ENCODE measurements around the gene STARD13.

STARD13 gene

DNA sequence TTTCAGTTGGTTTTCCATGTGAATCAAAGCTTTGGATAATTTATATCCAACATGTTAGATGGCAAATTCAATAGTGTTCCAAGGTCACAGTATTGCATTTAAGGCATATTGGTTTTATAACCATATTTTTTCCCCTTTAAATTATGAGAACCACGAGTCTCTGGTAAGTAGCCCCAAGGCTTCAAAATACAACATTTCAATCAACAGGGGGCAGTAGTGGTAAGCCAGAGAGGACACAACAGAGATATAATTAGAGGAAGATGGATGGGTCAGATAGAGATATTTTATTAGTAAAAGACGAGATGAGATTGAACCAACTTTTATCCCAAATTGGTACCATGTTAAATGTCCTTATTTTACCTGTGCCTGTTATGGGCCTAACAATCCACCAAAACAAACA lies 216.2 kb downstream of the STARD13 start:
- H3K36me3 Mint-ChIP-seq (ENCODE audit: low read depth) = no peaks in the 10 kb centered on the region
- H3K9me3 Mint-ChIP-seq = no peaks in the 10 kb centered on the region
- no peak overlapping the region for H3K27ac Mint-ChIP-seq
- H3K27me3 Mint-ChIP-seq (ENCODE audit: low read depth) = no peaks in the 10 kb centered on the region
- no peak overlapping the region for H3K4me3 Mint-ChIP-seq
- H3K4me1 Mint-ChIP-seq (ENCODE audit: low read depth) = peaks cover 16% of the 10 kb centered on the region

DNA sequence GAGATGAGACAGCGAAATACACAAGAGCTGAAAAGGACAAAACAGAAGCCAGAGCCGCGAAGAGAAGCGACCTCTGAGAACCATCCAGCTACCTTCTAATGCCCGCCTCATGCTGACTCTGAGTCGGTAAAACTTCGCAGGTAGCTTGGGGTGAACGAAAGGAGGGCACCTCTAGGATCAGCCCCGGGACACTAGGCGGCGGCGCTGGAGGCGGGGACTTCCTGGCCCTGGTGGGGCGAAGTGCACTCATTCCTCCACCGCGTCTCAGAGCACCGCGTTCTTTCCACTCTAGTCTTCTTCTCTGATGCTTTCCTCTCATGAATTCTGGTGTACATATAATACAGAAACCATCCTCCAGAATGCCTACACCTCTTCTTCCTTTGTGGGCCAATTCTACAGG lies 219.2 kb downstream of the STARD13 start:
- Mint-ChIP-seq H3K9me3 (no peaks in the 10 kb centered on the region), H3K4me3 (no peak overlapping the region), H3K27ac (no peak overlapping the region), H3K4me1 (ENCODE audit: low read depth) (peaks cover 6% of the 10 kb centered on the region), H3K27me3 (ENCODE audit: low read depth) (no peaks in the 10 kb centered on the region), H3K36me3 (ENCODE audit: low read depth) (no peaks in the 10 kb centered on the region)

DNA sequence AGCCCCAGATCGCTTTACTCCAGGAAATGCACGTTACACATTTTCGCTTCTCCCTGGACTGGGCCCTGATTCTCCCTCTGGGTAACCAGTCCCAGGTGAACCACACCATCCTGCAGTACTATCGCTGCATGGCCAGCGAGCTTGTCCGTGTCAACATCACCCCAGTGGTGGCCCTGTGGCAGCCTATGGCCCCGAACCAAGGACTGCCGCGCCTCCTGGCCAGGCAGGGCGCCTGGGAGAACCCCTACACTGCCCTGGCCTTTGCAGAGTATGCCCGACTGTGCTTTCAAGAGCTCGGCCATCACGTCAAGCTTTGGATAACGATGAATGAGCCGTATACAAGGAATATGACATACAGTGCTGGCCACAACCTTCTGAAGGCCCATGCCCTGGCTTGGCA lies 224.7 kb downstream of the STARD13 start:
- no peaks in the 10 kb centered on the region for H3K36me3 Mint-ChIP-seq (ENCODE audit: low read depth)
- H3K27me3 Mint-ChIP-seq (ENCODE audit: low read depth) = no peaks in the 10 kb centered on the region
- no peak overlapping the region for H3K27ac Mint-ChIP-seq
- no peaks in the 10 kb centered on the region for H3K9me3 Mint-ChIP-seq
- no peaks in the 10 kb centered on the region for H3K4me1 Mint-ChIP-seq (ENCODE audit: low read depth)
- no peak overlapping the region for H3K4me3 Mint-ChIP-seq

DNA sequence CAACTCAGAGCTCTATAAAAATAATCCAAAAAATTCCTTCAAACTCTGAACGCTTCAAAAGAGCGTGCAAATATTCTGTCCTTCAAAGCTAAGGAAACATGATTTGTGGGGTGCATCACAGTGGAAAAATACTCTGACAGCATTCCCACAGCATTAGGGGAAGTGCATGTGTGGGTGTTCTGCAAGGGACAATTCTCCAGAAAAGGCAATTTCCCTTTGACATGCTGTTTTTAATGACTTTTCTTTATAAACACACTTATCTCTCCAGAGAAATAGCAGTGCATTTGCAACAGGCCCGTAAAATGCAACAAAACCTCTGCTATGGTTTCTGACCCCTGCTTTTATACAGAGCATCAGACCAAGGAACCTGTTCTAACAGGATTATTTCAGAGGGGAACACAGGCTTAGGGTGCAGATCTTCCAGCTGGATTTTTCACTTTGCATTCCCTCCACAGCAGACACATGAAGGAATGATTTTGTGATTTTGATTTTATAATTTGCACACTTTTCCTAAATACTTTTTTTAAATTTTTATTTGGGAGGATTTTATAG lies 226.7 kb downstream of the STARD13 start:
- no peaks in the 10 kb centered on the region for H3K4me1 Mint-ChIP-seq (ENCODE audit: low read depth)
- H3K36me3 Mint-ChIP-seq (ENCODE audit: low read depth) = no peaks in the 10 kb centered on the region
- no peaks in the 10 kb centered on the region for H3K9me3 Mint-ChIP-seq
- H3K27me3 Mint-ChIP-seq (ENCODE audit: low read depth) = no peaks in the 10 kb centered on the region
- no peak overlapping the region for H3K4me3 Mint-ChIP-seq
- H3K27ac Mint-ChIP-seq = no peak overlapping the region

DNA sequence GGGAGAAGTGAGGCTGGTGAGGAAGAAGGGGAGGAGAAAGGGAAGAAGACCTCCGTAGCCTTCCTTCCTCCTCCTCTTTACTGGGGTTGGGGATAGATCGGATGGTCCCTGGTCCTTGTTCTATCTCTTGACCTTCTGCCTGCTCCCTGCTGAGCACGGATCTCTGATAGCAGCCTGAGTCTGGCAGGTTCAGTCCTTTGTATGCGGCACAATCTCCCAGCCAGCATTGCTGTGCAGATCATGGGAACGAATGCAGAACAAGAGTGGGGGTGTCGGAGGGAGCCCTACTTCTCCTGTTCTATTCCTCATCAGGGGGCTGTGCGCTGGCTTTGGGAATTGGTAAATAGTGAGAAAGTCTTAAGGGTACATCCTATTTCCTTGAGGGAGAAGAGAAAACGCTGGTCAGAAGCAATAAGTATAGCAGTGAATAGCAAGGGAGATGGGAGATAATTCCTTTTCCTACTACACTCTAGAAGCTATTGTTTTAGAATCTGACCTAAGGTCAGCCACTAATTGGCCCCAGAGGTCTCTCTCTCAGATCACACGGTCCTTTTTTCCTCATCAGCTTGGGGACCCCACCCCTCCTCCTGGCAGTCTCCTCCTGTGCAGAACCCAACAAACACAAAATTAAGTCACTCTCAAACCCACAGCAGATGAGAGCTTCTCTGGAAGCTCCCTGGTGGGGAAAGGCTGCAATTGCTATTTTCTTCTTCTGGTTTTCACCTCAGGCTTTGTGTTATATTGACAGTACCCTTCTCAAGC lies 228.4 kb downstream of the STARD13 start:
- Mint-ChIP-seq H3K27me3 (ENCODE audit: low read depth) (no peaks in the 10 kb centered on the region), H3K36me3 (ENCODE audit: low read depth) (no peaks in the 10 kb centered on the region), H3K4me1 (ENCODE audit: low read depth) (no peaks in the 10 kb centered on the region), H3K9me3 (no peaks in the 10 kb centered on the region), H3K27ac (no peak overlapping the region), H3K4me3 (no peak overlapping the region)

GRCh38 chr13:33053397-33054066 lies 232.0 kb downstream of the STARD13 start:
- H3K27me3 Mint-ChIP-seq (ENCODE audit: low read depth) = peaks cover 4% of the 10 kb centered on the region

More at GRCh38 chr13:33053397-33054066, 232.0 kb downstream of the STARD13 start:
- Mint-ChIP-seq H3K4me1 (ENCODE audit: low read depth) (no peaks in the 10 kb centered on the region), H3K4me3 (no peak overlapping the region), H3K36me3 (ENCODE audit: low read depth) (no peaks in the 10 kb centered on the region), H3K9me3 (no peaks in the 10 kb centered on the region), H3K27ac (no peak overlapping the region)

Data from T-helper 1 cell treated with Interleukin-12 subunit alpha and Interleukin-12 subunit beta and Interleukin-4 antibody, amounts not matched to agents 30 μg/mL and 1 μg/mL, for 36 hours (primary cell).